ENCODE results near the gene C14orf132.
"Not testable (repeated sequence)": the region's sequence is repeated elsewhere in the genome, so short reads cannot be mapped to it uniquely, and the experiment has no call there.

The C14orf132 gene

GRCh38 chr14:96066976-96067375 is 27.8 kb downstream of the C14orf132 start:
- in situ Hi-C loops (cut with MboI; ENCODE audit: low pct_unique_long_range_greater_than_20kb, low sequenced_read_pairs, unreplicated experiment), result no loop called here
- DNase-seq (ENCODE audit: low spot score), result no peak
- TF ChIP-seq CTCF (IDR thresholded peaks at IDR 0.05; ENCODE audit: extremely low read depth, insufficient read depth, missing control alignments), result no peak

- no peak for DNase-seq (ENCODE audit: low spot score)
- in situ Hi-C loops (cut with MboI; ENCODE audit: low pct_unique_long_range_greater_than_20kb, low sequenced_read_pairs, unreplicated experiment), result no loop called here
- no peak for TF ChIP-seq CTCF (IDR thresholded peaks at IDR 0.05; ENCODE audit: extremely low read depth, insufficient read depth, missing control alignments)
These were observed 29.1 kb downstream of the C14orf132 start for GRCh38 chr14:96067985-96068930.

GRCh38 chr14:96069421-96069820 is 30.3 kb downstream of the C14orf132 start:
- DNase-seq (ENCODE audit: low spot score), result no peak
- TF ChIP-seq CTCF (IDR thresholded peaks at IDR 0.05; ENCODE audit: extremely low read depth, insufficient read depth, missing control alignments), result no peak
- in situ Hi-C loops (cut with MboI; ENCODE audit: low pct_unique_long_range_greater_than_20kb, low sequenced_read_pairs, unreplicated experiment), result no loop called here

- TF ChIP-seq CTCF (IDR thresholded peaks at IDR 0.05; ENCODE audit: extremely low read depth, insufficient read depth, missing control alignments), result no peak
- DNase-seq (ENCODE audit: low spot score), result no peak
- in situ Hi-C loops (cut with MboI; ENCODE audit: low pct_unique_long_range_greater_than_20kb, low sequenced_read_pairs, unreplicated experiment), result no loop called here
These were observed 32.4 kb downstream of the C14orf132 start for GRCh38 chr14:96071561-96071960.

- in situ Hi-C loops (cut with MboI; ENCODE audit: low pct_unique_long_range_greater_than_20kb, low sequenced_read_pairs, unreplicated experiment), result no loop called here
- TF ChIP-seq CTCF (IDR thresholded peaks at IDR 0.05; ENCODE audit: extremely low read depth, insufficient read depth, missing control alignments), result no peak
- DNase-seq (ENCODE audit: low spot score), result no peak
These were observed 32.9 kb downstream of the C14orf132 start for GRCh38 chr14:96072076-96072475.

GRCh38 chr14:96072746-96073145 is 33.6 kb downstream of the C14orf132 start:
- in situ Hi-C loops (cut with MboI; ENCODE audit: low pct_unique_long_range_greater_than_20kb, low sequenced_read_pairs, unreplicated experiment), result no loop called here
- DNase-seq (ENCODE audit: low spot score), result no peak
- no peak for TF ChIP-seq CTCF (IDR thresholded peaks at IDR 0.05; ENCODE audit: extremely low read depth, insufficient read depth, missing control alignments)

- in situ Hi-C loops (cut with MboI; ENCODE audit: low pct_unique_long_range_greater_than_20kb, low sequenced_read_pairs, unreplicated experiment); DNase-seq (ENCODE audit: low spot score): not testable (repeated sequence)
These were observed 34.3 kb downstream of the C14orf132 start for GRCh38 chr14:96073260-96074039.

Data from GM13977 (cell line).